Endothelial cell (in vitro differentiated cells): ENCODE measurements around the gene TMEM232. TPM values are rescaled to one million over a fixed set of nuclear protein-coding genes. Genes with fewer than 3 reads are reported as not detected.

Source experiments
- DNase-seq: peaks from one replicate; pipeline ENCODE4 v3.0.0; 2021; ENCODE audit warnings: low spot score
- H3K27ac Mint-ChIP-seq: one replicate; pipeline ENCODE4 v1.8.0; 2021; ENCODE audit warnings: mixed read lengths, inconsistent platforms; ENCODE audit not compliant: unreplicated experiment
- H3K27me3 Mint-ChIP-seq: one replicate; pipeline ENCODE4 v1.8.0; 2021; ENCODE audit warnings: mild to moderate bottlenecking, moderate library complexity, mixed read lengths, inconsistent platforms; ENCODE audit not compliant: unreplicated experiment
- H3K36me3 Mint-ChIP-seq: one replicate; pipeline ENCODE4 v1.8.0; 2021; ENCODE audit warnings: mild to moderate bottlenecking, low read depth, mixed read lengths, inconsistent platforms; ENCODE audit not compliant: unreplicated experiment
- H3K4me1 Mint-ChIP-seq: one replicate; pipeline ENCODE4 v1.8.0; 2021; ENCODE audit warnings: mild to moderate bottlenecking, mixed read lengths, inconsistent platforms; ENCODE audit not compliant: unreplicated experiment
- H3K4me3 Mint-ChIP-seq: one replicate; pipeline ENCODE4 v1.8.0; 2021; ENCODE audit warnings: mild to moderate bottlenecking, mixed read lengths, inconsistent platforms; ENCODE audit not compliant: unreplicated experiment
- H3K9me3 Mint-ChIP-seq: one replicate; pipeline ENCODE4 v1.8.0; 2021; ENCODE audit warnings: mixed read lengths, inconsistent platforms; ENCODE audit not compliant: unreplicated experiment
- total RNA-seq: library from RNA; stranded (reverse); fragmentation: NEBNext Ultra II Directional; extraction: Animal tissue kit (Norgen Biotek cat#: 25700); gene quantifications from one replicate; pipeline ENCODE4 v1.2.1, GENCODE V29; 2021; ENCODE audit not compliant: unreplicated experiment
- TF ChIP-seq, protein P1 (sequence below): fragments of 200-600 bp; sonication (generic); IDR thresholded peaks from one replicate; pipeline ENCODE4 v1.5.0; 2021; ENCODE audit warnings: antibody characterized with exemption; ENCODE audit not compliant: unreplicated experiment

TMEM232 gene
- total RNA-seq, 1 donor from 2014 or later, result 3.1 TPM

DNA sequence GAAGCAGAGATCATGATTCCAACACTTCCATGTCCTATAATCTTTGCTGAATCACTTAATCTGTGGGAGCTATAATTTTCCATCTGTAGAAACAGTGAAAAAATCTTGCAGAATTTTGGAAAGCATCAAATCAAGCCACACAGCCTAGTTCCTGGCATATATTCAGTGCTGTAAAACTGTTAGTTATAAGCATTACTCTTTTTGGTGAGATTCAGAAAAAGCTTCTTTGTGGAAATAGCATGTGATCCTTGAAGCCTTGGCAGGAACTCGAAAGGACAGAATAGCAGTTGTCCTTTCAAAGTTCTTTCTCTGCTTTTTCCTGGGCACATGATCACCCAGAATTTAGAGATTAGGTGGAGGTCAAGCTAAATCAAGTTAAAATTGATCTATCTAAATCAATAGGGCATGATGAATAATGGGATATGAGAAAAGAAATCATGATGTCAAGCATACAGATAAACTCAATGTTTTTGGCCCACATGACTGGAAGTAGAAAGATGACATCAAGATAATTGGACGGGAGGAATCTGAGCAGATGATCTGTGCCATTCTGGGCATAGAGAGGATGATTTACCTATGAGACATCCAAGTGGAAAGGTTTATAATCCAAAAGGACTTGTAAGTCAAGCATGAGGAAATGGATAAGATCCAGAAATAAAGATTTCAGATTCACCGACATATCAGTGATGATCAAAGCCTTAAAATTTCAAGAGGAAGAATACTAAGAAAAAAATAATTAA is 73.1 kb downstream of the TMEM232 start:
- Mint-ChIP-seq H3K9me3 (no peaks in the 10 kb centered on the region), H3K4me3 (no peak overlapping the region), H3K27ac (no peak overlapping the region), H3K36me3 (no peaks in the 10 kb centered on the region), H3K27me3 (no peaks in the 10 kb centered on the region), H3K4me1 (peaks cover 5% of the 10 kb centered on the region)
- DNase-seq, result no peak
- TF ChIP-seq, protein P1, sequence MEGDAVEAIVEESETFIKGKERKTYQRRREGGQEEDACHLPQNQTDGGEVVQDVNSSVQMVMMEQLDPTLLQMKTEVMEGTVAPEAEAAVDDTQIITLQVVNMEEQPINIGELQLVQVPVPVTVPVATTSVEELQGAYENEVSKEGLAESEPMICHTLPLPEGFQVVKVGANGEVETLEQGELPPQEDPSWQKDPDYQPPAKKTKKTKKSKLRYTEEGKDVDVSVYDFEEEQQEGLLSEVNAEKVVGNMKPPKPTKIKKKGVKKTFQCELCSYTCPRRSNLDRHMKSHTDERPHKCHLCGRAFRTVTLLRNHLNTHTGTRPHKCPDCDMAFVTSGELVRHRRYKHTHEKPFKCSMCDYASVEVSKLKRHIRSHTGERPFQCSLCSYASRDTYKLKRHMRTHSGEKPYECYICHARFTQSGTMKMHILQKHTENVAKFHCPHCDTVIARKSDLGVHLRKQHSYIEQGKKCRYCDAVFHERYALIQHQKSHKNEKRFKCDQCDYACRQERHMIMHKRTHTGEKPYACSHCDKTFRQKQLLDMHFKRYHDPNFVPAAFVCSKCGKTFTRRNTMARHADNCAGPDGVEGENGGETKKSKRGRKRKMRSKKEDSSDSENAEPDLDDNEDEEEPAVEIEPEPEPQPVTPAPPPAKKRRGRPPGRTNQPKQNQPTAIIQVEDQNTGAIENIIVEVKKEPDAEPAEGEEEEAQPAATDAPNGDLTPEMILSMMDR, result no peak

DNA sequence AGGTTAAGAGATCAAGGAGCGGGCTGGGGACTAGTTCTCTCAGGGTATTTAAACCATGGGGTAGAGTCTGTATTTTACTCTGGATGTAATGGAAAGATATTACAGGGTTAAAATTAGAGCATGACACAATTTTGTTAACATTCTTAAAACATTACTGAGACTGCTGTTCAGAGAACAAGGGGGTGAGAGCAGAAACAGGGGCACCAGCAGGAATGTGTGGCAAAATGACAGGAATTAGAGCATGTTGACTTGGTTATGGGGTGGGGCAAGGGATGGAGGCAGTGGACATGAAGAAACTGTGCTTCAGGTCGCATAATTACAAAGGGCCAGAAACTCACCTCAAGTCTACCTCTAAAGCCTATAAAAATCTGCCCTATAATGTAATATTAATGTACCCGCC is 75.0 kb downstream of the TMEM232 start:
- peaks cover 5% of the 10 kb centered on the region for H3K4me1 Mint-ChIP-seq
- no peaks in the 10 kb centered on the region for H3K27me3 Mint-ChIP-seq
- DNase-seq, result no peak

DNA sequence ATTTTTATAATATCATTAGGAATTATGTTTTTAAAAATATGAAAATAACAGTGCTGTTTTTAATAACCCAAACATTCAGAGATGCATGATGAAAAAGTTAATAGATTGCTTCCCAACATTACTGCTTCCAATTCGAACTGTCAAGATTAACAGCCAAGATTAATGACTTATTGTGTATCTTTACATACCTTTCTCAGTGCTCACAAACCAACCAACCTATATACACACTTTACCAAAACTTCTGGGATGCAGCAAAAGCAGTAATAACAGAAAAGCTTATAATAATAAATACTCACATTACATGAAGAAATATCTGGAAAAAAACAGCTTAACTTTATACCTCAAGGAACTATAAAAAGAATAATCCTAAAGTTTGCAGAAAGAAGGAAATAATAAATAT is 82.1 kb downstream of the TMEM232 start:
- peaks cover 1% of the 10 kb centered on the region for H3K27me3 Mint-ChIP-seq
- H3K4me1 Mint-ChIP-seq, result no peaks in the 10 kb centered on the region
- TF ChIP-seq, protein P1, result no peak
- H3K9me3 Mint-ChIP-seq, result no peaks in the 10 kb centered on the region
- H3K36me3 Mint-ChIP-seq, result no peaks in the 10 kb centered on the region
- H3K27ac Mint-ChIP-seq, result no peak overlapping the region
- DNase-seq, result no peak
- no peak overlapping the region for H3K4me3 Mint-ChIP-seq

More for the DNA sequence above, 75.0 kb downstream of the TMEM232 start:
- no peak overlapping the region for H3K4me3 Mint-ChIP-seq
- no peaks in the 10 kb centered on the region for H3K9me3 Mint-ChIP-seq
- TF ChIP-seq, protein P1, result no peak
- H3K36me3 Mint-ChIP-seq, result no peaks in the 10 kb centered on the region
- H3K27ac Mint-ChIP-seq, result no peak overlapping the region

DNA sequence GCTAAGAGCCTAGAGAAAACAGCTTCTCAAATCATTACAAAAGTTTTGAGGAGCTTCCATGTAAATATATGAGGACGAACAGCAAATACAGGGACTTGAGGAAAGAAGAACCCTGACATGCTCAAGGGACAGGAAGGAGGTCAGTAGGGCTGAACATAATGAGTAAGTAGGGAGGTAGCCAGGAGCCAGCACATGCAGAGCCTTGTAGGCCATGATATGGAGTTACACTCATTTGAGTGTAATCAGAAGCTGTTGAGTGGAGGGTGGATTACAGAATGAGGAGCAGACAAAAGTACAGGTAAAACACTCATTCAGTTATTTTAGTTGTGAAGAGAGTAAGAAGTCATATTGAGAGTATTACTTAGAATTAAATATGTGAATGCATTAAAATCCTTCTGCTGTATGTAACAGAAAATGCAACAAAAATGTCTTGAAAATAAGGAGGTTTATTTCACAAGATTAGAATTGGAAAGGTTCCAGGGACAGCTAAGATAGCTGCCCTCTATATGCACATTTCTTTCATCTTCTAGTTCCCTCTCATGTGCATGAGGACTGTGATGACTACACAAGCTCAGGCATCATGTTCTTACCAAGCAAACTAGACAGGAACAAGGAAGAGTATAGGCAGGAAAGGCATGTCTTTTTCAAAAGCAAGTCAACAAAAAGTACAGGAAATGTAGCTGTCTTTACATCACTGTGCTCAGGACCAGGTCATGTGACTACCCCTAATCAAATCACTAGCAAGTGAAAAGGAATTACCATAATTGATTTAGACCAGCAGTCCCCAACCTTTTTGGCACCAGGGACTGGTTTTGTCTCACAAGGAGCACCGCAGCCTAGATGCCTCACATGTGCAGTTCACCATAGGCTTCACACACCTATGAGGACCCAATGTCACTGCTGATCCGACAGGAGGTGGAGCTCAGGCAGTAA is 87.2 kb downstream of the TMEM232 start:
- H3K27ac Mint-ChIP-seq, result no peak overlapping the region

More for the DNA sequence above, 87.2 kb downstream of the TMEM232 start:
- Mint-ChIP-seq H3K27me3 (peaks cover 4% of the 10 kb centered on the region), H3K4me1 (peaks cover 6% of the 10 kb centered on the region), H3K9me3 (no peaks in the 10 kb centered on the region), H3K36me3 (no peaks in the 10 kb centered on the region), H3K4me3 (no peak overlapping the region)
- DNase-seq, result no peak
- TF ChIP-seq, protein P1, result no peak
